ENCODE results near the gene GRK1. TPM values are rescaled to one million over a fixed set of nuclear protein-coding genes. Genes with fewer than 3 reads are reported as not detected.

The GRK1 gene
- total and polyA plus RNA-seq, 2 of the 8 experiments (the other 6 are each of a cell fraction or from before 2014, with no cell fraction given): 0.12 TPM; not detected in 1

DNA sequence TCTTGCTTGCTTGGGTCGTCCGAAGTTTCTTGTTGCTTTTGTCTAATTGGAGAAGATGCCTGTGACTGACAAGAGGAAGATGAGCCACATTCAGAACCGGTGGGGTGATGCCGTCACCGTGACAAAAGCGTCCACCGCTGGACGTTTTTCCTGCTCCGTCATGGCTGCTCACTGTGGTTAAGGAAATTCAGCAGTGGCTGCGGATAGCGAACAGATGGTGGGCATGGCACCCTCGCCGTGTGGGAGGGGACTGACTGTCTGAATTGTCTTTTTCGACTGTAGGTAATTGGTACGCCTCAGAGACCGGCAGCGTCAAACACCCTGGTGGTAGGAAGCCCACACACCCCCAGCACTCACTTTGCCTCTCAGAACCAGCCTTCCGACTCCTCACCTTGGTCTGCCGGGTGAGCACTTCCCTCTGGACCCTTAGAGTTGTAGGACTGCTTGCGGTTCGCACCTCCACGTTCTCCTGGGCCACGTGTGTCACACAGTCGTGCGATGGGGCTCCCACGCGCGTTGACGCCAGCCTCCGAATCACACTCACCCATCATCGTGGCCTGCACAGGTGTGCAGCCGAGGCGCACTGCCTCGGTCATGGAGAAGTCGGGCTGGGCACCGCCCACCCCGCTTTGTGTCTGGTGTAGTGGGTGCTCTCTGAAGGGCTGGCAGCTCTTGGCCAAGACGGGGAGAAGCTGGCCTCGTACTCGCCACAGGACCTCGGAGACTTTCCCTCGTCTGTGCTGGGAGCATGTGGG lies 35.5 kb upstream of the GRK1 start:
- POLR2A ChIA-PET (ENCODE audit: partially characterized antibody): no interaction called here
- Histone ChIP-seq H4K91ac (replicated peaks; ENCODE audit: insufficient read length, low read length) (no peak overlapping the region), H4K8ac (ENCODE audit: extremely low read depth, insufficient read depth, low read length) (no peak overlapping the region), H3K79me1 (ENCODE audit: low read depth, low read length) (peaks cover 13% of the 10 kb centered on the region), H3K9me3 (ENCODE audit: insufficient read depth in 2 of 2, low read depth in 1 of 2, low read length in 1 of 2) (no peaks in the 10 kb centered on the region), H2AK5ac (ENCODE audit: low read depth, low read length) (no peak overlapping the region), H3K23me2 (ENCODE audit: low read depth, low read length) (no peaks in the 10 kb centered on the region), H3K23ac (ENCODE audit: insufficient read length) (no peak overlapping the region), H2BK5ac (ENCODE audit: low read depth, low read length) (no peak overlapping the region), H3K27ac (ENCODE audit: low read depth, low read length) (no peak overlapping the region), H3K9ac (replicated peaks in 1 of 4; ENCODE audit: extremely low read depth in 1 of 4, low read depth in 3 of 4, low read length in 3 of 4) (no peak overlapping the region; a peak in 1 of 7 replicates), H3K18ac (ENCODE audit: extremely low read depth, low read length) (no peak overlapping the region), H2BK15ac (ENCODE audit: low read length) (no peak overlapping the region), H3K4ac (replicated peaks; ENCODE audit: insufficient read length, low read depth, low read length) (no peak overlapping the region), H3K79me2 (ENCODE audit: control insufficient read depth in 1 of 2, insufficient read depth in 2 of 2, low read length in 2 of 2) (peaks cover 0 to 21% of the 10 kb centered on the region in 2 experiments; a peak in 2 of 4 replicates), H2BK12ac (ENCODE audit: low read depth, low read length) (no peak overlapping the region), H3K4me3 (ENCODE audit: extremely low read depth in 1 of 4, insufficient read depth in 2 of 4, low read depth in 3 of 4, low read length in 4 of 4) (no peak overlapping the region), H4K20me1 (replicated peaks in 1 of 2; ENCODE audit: control insufficient read depth in 1 of 2, insufficient read depth in 2 of 2, low read length in 2 of 2) (peaks cover 12 to 19% of the 10 kb centered on the region in 2 experiments), H2BK120ac (replicated peaks; ENCODE audit: low read depth, low read length) (no peak overlapping the region), H3K56ac (replicated peaks; ENCODE audit: insufficient read length, low read depth, low read length) (no peak overlapping the region), H3K27me3 (replicated peaks in 1 of 4; ENCODE audit: control insufficient read depth in 3 of 4, extremely low read depth in 1 of 4, insufficient read depth in 3 of 4, low read length in 3 of 4) (no peaks in the 10 kb centered on the region), H3K4me2 (ENCODE audit: insufficient read depth in 1 of 2, low read depth in 2 of 2, low read length in 2 of 2) (no peak overlapping the region), H4K5ac (ENCODE audit: insufficient read length, low read depth, low read length) (no peak overlapping the region), H2BK20ac (ENCODE audit: low read length) (no peak overlapping the region), H3K36me3 (ENCODE audit: control insufficient read depth in 2 of 4, insufficient read depth in 4 of 4, low read length in 3 of 4) (peaks cover 5 to 39% (median 26%) of the 10 kb centered on the region in 4 experiments; a peak in 7 of 8 replicates), H3K4me1 (replicated peaks in 1 of 4; ENCODE audit: control insufficient read depth in 3 of 4, insufficient read depth in 4 of 4, low read length in 3 of 4) (no peaks in the 10 kb centered on the region), H3K14ac (ENCODE audit: insufficient read length) (no peak overlapping the region), H2AFZ (ENCODE audit: low read length) (no peak overlapping the region)
- CTCF ChIA-PET (ENCODE audit: partially characterized antibody): no interaction called here
- WGBS, 2 experiments (ENCODE audit: extremely low coverage in 1 of 2, insufficient coverage in 1 of 2, insufficient read length in 1 of 2, insufficient replicate concordance in 2 of 2, low coverage in 1 of 2, low lambda C conversion rate in 2 of 2, missing lambda C conversion rate in 1 of 2): 92% methylated on average over 35 of the region's 42 CpGs; no CpG with 5 or more reads in 1 of the 2 experiments
- DNase-seq (ENCODE audit: low read depth in 1 of 2, low spot score in 2 of 2) (no peak), FAIRE-seq (no peak)
- no peak for TF ChIP-seq BACH1 (IDR thresholded peaks at IDR 0.05; ENCODE audit: low read length)
- no peak for TF ChIP-seq E2F6 (IDR thresholded peaks at IDR 0.05)
- TF ChIP-seq HDAC6 (IDR thresholded peaks at IDR 0.05; ENCODE audit: low read depth, low read length): no peak
- TF ChIP-seq HDAC2 (IDR thresholded peaks at IDR 0.05; ENCODE audit: borderline replicate concordance in 1 of 2, low read depth in 2 of 2, low read length in 2 of 2): no peak
- TF ChIP-seq SUZ12 (IDR thresholded peaks at IDR 0.05; ENCODE audit: low read length): no peak
- TF ChIP-seq POLR2AphosphoS5 (IDR thresholded peaks at IDR 0.05; ENCODE audit: low read depth, low read length): no peak
